Activated T-helper 17 cell treated with anti-CD3 and anti-CD28 coated beads, Interleukin-2, amount 50 U/mL, for 72 hours (primary cell): Measurements from ENCODE around the gene RPA3. TPM values are rescaled to one million over a fixed set of nuclear protein-coding genes. Genes with fewer than 3 reads are reported as not detected.
A peak's percentile ranks its signal among the peaks of the same experiment; 100 is the strongest.
"Not testable (repeated sequence)": the region's sequence is repeated elsewhere in the genome, so short reads cannot be mapped to it uniquely, and the experiment has no call there.

ENCODE experiments used
- ATAC-seq: fragments of 150-1000 bp; cut with Tn5 transposase; replicated peaks from 2 replicates; pipeline ENCODE4 v1.10.0; 2021; ENCODE audit warnings: mild to moderate bottlenecking, moderate library complexity
- H3K27ac Mint-ChIP-seq: one replicate; pipeline ENCODE4 v1.8.0; 2022; ENCODE audit warnings: mixed read lengths
- H3K27me3 Mint-ChIP-seq: one replicate; pipeline ENCODE4 v1.8.0; 2022; ENCODE audit warnings: mixed read lengths
- H3K36me3 Mint-ChIP-seq: one replicate; pipeline ENCODE4 v1.8.0; 2022; ENCODE audit warnings: low read depth, mild to moderate bottlenecking, mixed read lengths
- H3K4me1 Mint-ChIP-seq: one replicate; pipeline ENCODE4 v1.8.0; 2022; ENCODE audit warnings: mixed read lengths
- H3K4me3 Mint-ChIP-seq: one replicate; pipeline ENCODE4 v1.8.0; 2022; ENCODE audit warnings: mild to moderate bottlenecking, mixed read lengths
- H3K9me3 Mint-ChIP-seq: one replicate; pipeline ENCODE4 v1.8.0; 2022; ENCODE audit warnings: mixed read lengths
- total RNA-seq, 2 donors: library from RNA; stranded (reverse); gene quantifications; one replicate each; pipeline ENCODE4 v1.2.3, GENCODE V29; 2022

Gene RPA3
- total RNA-seq, 2 donors from 2014 or later, result 102 to 136 TPM

DNA sequence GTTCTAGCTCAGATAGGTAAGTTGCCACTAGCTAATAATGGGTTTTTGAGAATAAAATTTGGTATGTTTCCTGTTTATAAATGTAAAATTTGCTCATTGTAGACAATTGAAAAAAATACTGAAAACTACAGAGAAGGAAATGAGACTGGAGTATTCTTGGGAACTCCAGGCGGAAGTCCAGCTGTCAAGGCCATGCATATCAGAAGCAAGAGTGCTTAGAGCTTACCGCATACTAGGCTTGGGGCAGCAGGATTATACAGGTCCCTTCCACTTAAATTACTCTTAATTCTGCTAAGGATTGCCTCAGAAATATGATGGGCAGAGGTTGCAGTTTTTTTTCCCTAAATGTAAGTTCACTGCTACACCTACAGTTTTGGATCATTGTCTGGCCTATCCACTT lies 51.2 kb downstream of the RPA3 start:
- Mint-ChIP-seq H3K27me3 (no peaks in the 10 kb centered on the region), H3K36me3 (no peaks in the 10 kb centered on the region), H3K4me3 (no peak overlapping the region), H3K4me1 (peaks cover 19% of the 10 kb centered on the region), H3K9me3 (peaks cover 7% of the 10 kb centered on the region), H3K27ac (no peak overlapping the region)
- no peak for ATAC-seq

DNA sequence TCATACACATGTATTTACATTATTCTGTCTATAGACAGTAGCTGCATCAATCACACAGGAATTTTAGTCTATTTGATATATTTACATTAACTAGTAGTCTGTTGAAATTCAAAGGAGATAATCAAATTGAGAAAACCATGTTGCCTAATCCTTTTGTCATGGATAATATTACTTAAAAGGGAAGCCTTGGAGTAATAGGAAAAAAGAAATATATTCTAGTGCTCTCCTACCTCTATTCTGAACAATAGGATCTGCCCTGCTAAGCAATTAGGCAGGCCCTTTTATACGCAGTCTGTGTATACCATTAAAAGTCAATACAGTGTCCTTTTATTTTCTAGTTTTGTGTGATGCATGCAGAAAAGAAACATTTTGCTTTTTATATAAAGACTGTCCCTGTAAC lies 53.4 kb downstream of the RPA3 start:
- Mint-ChIP-seq H3K4me3 (no peak overlapping the region), H3K27me3 (no peaks in the 10 kb centered on the region), H3K27ac (no peak overlapping the region), H3K4me1 (peaks cover 15% of the 10 kb centered on the region), H3K9me3 (no peaks in the 10 kb centered on the region), H3K36me3 (no peaks in the 10 kb centered on the region)
- ATAC-seq, result no peak

- Mint-ChIP-seq H3K36me3 (no peaks in the 10 kb centered on the region), H3K27ac (no peak overlapping the region), H3K4me1 (peaks cover 21% of the 10 kb centered on the region), H3K9me3 (peaks cover 2% of the 10 kb centered on the region), H3K27me3 (no peaks in the 10 kb centered on the region), H3K4me3 (no peak overlapping the region)
- no peak for ATAC-seq
These were observed 54.1 kb downstream of the RPA3 start for GRCh38 chr7:7664291-7664690.

DNA sequence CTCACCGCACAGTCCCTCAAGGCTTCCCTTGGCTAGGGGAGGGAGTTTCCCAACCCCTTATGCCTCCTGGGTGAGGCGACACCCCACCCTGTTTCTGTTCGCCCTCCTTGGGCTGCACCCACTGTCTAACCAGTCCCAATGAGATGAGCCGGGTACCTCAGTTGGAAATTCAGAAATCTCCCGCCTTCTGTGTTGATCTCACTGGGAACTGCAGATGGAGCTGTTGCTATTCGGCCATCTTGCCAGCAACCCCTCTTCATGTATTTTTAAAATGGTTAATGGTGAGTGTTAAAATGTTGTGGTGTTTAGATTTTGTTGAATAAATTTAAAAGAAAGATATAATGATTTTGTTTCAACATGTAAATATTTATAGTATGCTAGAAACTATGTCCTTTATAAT lies 55.9 kb downstream of the RPA3 start:
- Mint-ChIP-seq H3K4me1 (peaks cover 22% of the 10 kb centered on the region), H3K9me3 (peaks cover 9% of the 10 kb centered on the region), H3K4me3 (no peak overlapping the region), H3K27ac (no peak overlapping the region), H3K27me3 (no peaks in the 10 kb centered on the region), H3K36me3 (peaks cover 1% of the 10 kb centered on the region)
- no peak for ATAC-seq

- not testable (repeated sequence) for ATAC-seq, H3K27ac Mint-ChIP-seq
These were observed 61.9 kb downstream of the RPA3 start for GRCh38 chr7:7656459-7656858.

GRCh38 chr7:7654964-7655715 lies 63.3 kb downstream of the RPA3 start:
- Mint-ChIP-seq H3K4me3 (no peak overlapping the region), H3K9me3 (peaks cover 12% of the 10 kb centered on the region), H3K27me3 (no peaks in the 10 kb centered on the region), H3K27ac (no peak overlapping the region), H3K4me1 (peaks cover 24% of the 10 kb centered on the region), H3K36me3 (peaks cover 25% of the 10 kb centered on the region)
- no peak for ATAC-seq

More at GRCh38 chr7:7656459-7656858, 61.9 kb downstream of the RPA3 start:
- Mint-ChIP-seq H3K4me1 (peaks cover 33% of the 10 kb centered on the region), H3K36me3 (peaks cover 25% of the 10 kb centered on the region), H3K9me3 (peaks cover 12% of the 10 kb centered on the region)
- not testable (repeated sequence) for H3K4me3 Mint-ChIP-seq, H3K27me3 Mint-ChIP-seq

GRCh38 chr7:7653593-7654187 lies 64.7 kb downstream of the RPA3 start:
- ATAC-seq, result peak; percentile 19
- Mint-ChIP-seq H3K36me3 (peaks cover 25% of the 10 kb centered on the region), H3K9me3 (peaks cover 5% of the 10 kb centered on the region), H3K4me3 (no peak overlapping the region), H3K27ac (no peak overlapping the region), H3K4me1 (peaks cover 18% of the 10 kb centered on the region), H3K27me3 (no peaks in the 10 kb centered on the region)

GRCh38 chr7:7652798-7653540 lies 65.4 kb downstream of the RPA3 start:
- no peaks in the 10 kb centered on the region for H3K27me3 Mint-ChIP-seq
- H3K4me3 Mint-ChIP-seq, result no peak overlapping the region
- H3K4me1 Mint-ChIP-seq, result peaks cover 18% of the 10 kb centered on the region
- no peak overlapping the region for H3K27ac Mint-ChIP-seq
- H3K9me3 Mint-ChIP-seq, result peaks cover 5% of the 10 kb centered on the region
- peaks cover 25% of the 10 kb centered on the region for H3K36me3 Mint-ChIP-seq
- no peak for ATAC-seq

- no peaks in the 10 kb centered on the region for H3K27me3 Mint-ChIP-seq
- H3K4me1 Mint-ChIP-seq, result peaks cover 25% of the 10 kb centered on the region
- no peak overlapping the region for H3K4me3 Mint-ChIP-seq
- no peaks in the 10 kb centered on the region for H3K9me3 Mint-ChIP-seq
- H3K36me3 Mint-ChIP-seq, result peaks cover 18% of the 10 kb centered on the region
- no peak for ATAC-seq
- no peak overlapping the region for H3K27ac Mint-ChIP-seq
These were observed 66.9 kb downstream of the RPA3 start for GRCh38 chr7:7651479-7651878.

DNA sequence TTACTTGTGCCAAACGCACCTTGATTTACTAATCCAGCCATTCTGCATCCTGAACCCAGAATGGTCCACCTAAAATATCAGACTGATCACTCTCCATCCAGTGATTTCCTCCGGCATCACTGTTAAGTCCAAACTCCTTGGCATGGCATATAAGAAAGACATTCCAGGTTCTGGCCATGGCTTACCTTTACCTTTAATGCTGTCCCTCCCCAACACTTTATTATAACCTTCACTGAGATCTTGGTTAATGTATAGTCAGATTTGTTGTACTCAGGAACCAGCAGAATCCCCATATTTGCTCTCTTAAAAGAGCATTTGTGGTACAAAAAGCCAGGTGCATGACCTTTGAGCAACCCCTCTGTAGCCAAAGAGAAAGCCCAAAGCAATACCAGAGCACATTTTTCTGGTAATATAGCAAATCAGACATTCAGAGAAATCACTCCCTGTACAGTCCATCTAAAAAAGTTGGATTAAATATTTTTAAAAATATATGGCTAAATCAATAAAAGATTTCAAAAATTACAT lies 67.7 kb downstream of the RPA3 start:
- Mint-ChIP-seq H3K27me3 (no peaks in the 10 kb centered on the region), H3K36me3 (peaks cover 18% of the 10 kb centered on the region), H3K4me3 (no peak overlapping the region)

DNA sequence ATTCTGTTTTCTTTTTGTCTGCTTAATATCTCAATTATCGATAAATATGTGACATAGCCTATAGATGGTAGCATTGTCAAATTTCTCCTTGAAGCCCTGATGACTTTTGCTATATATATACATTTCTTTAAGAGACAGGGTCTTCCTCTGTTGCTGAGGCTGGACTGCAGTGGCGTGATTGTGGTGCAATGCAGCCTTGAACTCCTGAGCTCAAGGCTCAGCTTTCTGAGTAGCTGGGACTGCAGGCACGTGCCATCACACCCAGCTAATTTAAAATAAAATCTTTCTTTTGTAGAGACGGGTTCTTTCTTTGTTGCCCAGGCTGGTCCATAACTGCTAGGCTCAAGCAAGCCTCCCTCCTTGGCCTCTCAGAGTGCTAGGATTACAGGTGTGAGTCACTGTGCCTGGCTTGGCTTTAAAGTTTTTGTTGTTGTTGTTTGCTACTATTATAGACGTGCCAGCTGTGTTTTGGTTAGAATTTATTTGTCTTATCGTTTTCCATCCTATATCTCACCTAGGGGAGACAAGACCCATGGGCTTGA lies 70.8 kb downstream of the RPA3 start:
- Mint-ChIP-seq H3K9me3 (no peaks in the 10 kb centered on the region), H3K36me3 (peaks cover 42% of the 10 kb centered on the region), H3K4me1 (peaks cover 42% of the 10 kb centered on the region), H3K27ac (no peak overlapping the region), H3K4me3 (no peak overlapping the region), H3K27me3 (no peaks in the 10 kb centered on the region)
- ATAC-seq, result no peak

More for the DNA sequence above, 67.7 kb downstream of the RPA3 start:
- Mint-ChIP-seq H3K4me1 (peaks cover 33% of the 10 kb centered on the region), H3K27ac (no peak overlapping the region), H3K9me3 (no peaks in the 10 kb centered on the region)
- ATAC-seq, result no peak

DNA sequence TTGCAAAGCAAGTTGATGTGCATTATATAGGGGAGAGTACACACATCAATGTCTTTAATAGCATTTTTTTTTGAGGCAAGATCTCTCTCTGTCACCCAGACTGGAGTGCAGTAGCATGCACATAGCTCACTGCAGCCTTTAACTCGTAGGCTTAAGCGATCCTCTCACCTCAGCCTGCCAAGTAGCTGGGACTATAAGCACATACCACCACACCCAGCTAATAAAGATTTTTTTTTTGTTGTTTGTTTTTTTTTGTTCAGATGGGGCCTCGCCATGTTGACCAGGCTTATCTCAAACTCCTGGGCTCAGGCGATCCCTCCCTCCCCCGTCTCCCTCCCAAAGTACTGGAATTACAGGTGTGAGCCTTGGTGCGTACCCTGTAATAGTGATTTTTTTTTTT lies 76.3 kb downstream of the RPA3 start:
- no peak for ATAC-seq
- Mint-ChIP-seq H3K4me3 (peak overlapping the region; percentile 97), H3K4me1 (peaks cover 38% of the 10 kb centered on the region), H3K36me3 (peaks cover 93% of the 10 kb centered on the region), H3K9me3 (no peaks in the 10 kb centered on the region), H3K27ac (peak overlapping the region; percentile 98), H3K27me3 (no peaks in the 10 kb centered on the region)

DNA sequence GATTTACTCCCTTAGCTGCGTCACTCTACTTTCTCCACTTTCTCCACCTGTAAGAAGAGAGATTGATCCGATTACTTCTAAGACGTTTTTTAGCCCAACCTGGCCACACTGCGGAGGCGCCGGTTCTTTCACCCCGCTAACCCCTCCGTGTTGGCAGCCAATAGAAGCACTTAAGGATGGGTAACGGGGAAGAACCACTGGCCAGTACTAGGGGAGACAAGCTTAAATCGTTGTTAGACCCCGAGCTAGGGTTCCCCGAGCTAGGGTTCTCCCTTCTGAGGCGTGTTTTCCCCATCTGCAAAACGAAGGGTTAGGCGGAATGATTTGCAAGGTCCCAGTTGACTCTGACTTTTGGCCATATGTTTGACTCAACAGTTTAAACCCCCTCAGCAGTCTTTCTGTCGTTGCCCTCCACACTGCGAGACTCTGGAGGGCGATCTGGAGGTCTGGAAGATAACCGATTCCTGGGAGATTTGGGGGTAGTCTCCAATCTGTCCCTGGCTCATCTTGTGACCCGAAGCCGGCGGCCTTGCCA lies 77.2 kb downstream of the RPA3 start:
- ATAC-seq, result peak; percentile 13
- Mint-ChIP-seq H3K36me3 (peaks cover 94% of the 10 kb centered on the region), H3K27me3 (no peaks in the 10 kb centered on the region), H3K4me3 (peak overlapping the region; percentile 97), H3K9me3 (no peaks in the 10 kb centered on the region), H3K27ac (peak overlapping the region; percentile 98), H3K4me1 (peaks cover 30% of the 10 kb centered on the region)
